GM18951 (cell line): Measurements from ENCODE around the gene CDC42BPA.
"Not testable (repeated sequence)": the region's sequence is repeated elsewhere in the genome, so short reads cannot be mapped to it uniquely, and the experiment has no call there.

Experiments used
- POLR2A ChIP-seq: IDR thresholded peaks from 4 replicates; pipeline ENCODE4 v1.6.1; 2011; ENCODE audit warnings: mild to moderate bottlenecking; ENCODE audit not compliant: insufficient read length, insufficient read depth; ENCODE audit errors: extremely low read depth
- in situ Hi-C: fragments of 300-500 bp; cut with MboI; formaldehyde crosslinking; loops from one replicate; pipeline ENCODE4 v1.12.0; 2022; ENCODE audit warnings: low sequenced_read_pairs, mixed read lengths, inconsistent platforms; ENCODE audit not compliant: unreplicated experiment

The CDC42BPA gene

GRCh38 chr1:226964611-226965486 is 353.4 kb downstream of the CDC42BPA start:
- in situ Hi-C loops, result no loop called here
- no peak for TF ChIP-seq POLR2A

DNA sequence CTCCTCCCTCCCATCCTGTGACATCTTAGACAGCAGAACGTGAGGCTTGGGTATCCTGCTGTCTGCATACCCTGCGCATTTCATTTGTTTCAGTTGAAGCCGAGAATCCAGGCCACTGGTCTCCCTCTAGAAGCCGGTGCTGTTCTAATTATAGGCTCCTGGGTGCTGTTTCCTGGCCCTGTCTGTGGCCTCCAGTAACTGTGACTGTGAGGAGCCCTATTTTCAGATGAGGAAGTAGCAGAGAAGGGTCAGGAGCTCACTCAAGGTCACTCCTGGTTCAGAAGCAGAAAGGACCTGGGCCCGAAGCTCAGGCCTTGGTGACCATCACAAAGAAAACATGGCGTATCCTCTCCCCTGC is 354.2 kb downstream of the CDC42BPA start:
- in situ Hi-C loops, result no loop called here
- TF ChIP-seq POLR2A, result no peak

GRCh38 chr1:226962421-226963391 is 355.6 kb downstream of the CDC42BPA start:
- TF ChIP-seq POLR2A, result no peak
- in situ Hi-C loops, result no loop called here

- TF ChIP-seq POLR2A, result no peak
- in situ Hi-C loops, result no loop called here
These were observed 357.1 kb downstream of the CDC42BPA start for GRCh38 chr1:226960944-226961765.

DNA sequence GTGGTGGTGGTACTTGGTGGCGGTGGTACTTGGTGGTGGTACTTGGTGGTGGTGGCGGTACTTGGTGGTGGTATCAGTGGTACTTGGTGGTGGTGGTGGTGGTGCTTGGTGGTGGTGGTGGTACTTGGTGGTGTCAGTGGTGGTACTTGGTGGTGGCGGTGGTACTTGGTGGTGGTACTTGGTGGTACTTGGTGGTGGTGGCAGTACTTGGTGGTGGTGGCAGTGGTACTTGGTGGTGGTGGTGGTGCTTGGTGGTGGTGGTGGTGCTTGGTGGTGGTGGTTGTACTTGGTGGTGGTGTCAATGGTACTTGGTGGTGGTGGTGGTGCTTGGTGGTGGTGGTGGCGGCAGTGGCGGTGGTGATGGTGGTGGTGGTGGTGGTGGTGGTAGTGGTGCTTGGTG is 358.0 kb downstream of the CDC42BPA start:
- in situ Hi-C loops, result no loop called here
- no peak for TF ChIP-seq POLR2A

GRCh38 chr1:226958300-226958699 is 360.0 kb downstream of the CDC42BPA start:
- in situ Hi-C loops, result no loop called here
- no peak for TF ChIP-seq POLR2A

GRCh38 chr1:226957714-226958113 is 360.6 kb downstream of the CDC42BPA start:
- in situ Hi-C loops, result no loop called here
- TF ChIP-seq POLR2A, result no peak

- in situ Hi-C loops, result no loop called here
- no peak for TF ChIP-seq POLR2A
These were observed 361.2 kb downstream of the CDC42BPA start for GRCh38 chr1:226956942-226957713.

DNA sequence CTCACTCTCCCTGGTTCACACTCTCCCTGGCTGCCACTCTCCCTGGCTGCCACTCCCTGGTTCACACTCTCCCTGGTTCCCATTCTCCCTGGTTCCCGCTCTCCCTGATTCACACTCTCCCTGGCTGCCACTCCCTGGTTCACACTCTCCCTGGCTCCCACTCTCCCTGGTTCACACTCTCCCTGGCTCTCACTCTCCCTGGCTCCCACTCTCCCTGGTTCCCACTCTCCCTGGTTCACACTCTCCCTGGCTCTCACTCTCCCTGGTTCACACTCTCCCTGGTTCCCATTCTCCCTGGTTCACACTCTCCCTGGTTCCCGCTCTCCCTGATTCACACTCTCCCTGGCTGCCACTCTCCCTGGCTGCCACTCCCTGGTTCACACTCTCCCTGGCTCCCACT is 362.4 kb downstream of the CDC42BPA start:
- in situ Hi-C loops, result not testable (repeated sequence)

DNA sequence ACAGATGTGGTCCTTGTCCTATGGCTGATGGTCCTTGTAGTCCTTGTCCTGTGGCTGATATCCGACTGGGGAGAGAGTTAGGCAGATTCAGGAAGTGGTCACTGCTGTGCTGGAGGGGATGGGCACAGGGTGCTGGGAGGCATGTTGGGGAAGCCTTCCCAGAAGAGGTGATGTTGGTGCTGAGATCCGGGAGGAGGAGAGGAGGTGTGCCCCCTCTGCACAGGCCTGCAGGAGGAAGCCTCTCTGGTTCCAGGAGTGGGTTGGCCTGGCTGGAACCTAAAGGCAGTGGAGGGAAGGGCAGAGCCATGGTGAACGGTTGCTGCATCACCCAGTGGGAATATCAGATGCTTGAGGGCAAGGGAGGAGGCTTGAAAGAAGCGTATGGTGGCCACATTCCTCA is 363.5 kb downstream of the CDC42BPA start:
- in situ Hi-C loops, result no loop called here

DNA sequence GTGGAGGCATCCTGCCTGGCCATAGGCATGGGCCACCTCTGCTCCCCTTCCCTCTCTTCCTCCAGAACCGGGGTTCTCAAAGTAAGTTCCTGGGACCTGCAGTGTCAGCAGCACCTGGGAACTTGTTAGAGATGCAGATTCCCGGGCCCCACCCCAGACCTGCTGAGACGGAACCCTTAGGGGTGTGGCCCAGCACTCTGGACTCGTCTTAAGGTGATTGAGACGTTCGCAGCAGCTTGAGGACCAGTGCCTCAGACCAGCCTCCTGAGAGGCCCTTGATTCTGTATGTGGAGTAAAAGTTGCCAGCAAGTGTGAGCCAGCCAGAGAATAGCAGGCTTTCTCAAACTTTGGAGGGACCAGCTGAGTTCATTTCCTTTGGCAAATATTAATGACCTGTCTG is 364.0 kb downstream of the CDC42BPA start:
- TF ChIP-seq POLR2A, result no peak
- in situ Hi-C loops, result no loop called here

More for the DNA sequence above, 363.5 kb downstream of the CDC42BPA start:
- TF ChIP-seq POLR2A, result no peak

GRCh38 chr1:226953175-226953800 is 365.0 kb downstream of the CDC42BPA start:
- TF ChIP-seq POLR2A, result no peak
- in situ Hi-C loops, result no loop called here
